ENCODE measurements around the gene UPF1.

GRCh38 chr19:18861917-18862316 is 30.2 kb downstream of the UPF1 start:
- TF ChIP-seq EZH2phosphoT487 (IDR thresholded peaks at IDR 0.05), result no peak
- TF ChIP-seq CTCF (IDR thresholded peaks at IDR 0.05), result no peak
